Osteocyte (in vitro differentiated cells): ENCODE results near the gene CELF3. TPM values are rescaled to one million over a fixed set of nuclear protein-coding genes. Genes with fewer than 3 reads are reported as not detected.

Experiments
- DNase-seq: peaks from one replicate; pipeline ENCODE4 v3.0.0; 2021; ENCODE audit warnings: mixed read lengths; ENCODE audit not compliant: unreplicated experiment; ENCODE audit errors: extremely low spot score
- H3K27ac Mint-ChIP-seq: one replicate; pipeline ENCODE4 v1.8.0; 2021; ENCODE audit warnings: mild to moderate bottlenecking, mixed read lengths; ENCODE audit not compliant: unreplicated experiment
- H3K27me3 Mint-ChIP-seq: one replicate; pipeline ENCODE4 v1.8.0; 2021; ENCODE audit warnings: mixed read lengths; ENCODE audit not compliant: unreplicated experiment
- H3K36me3 Mint-ChIP-seq: one replicate; pipeline ENCODE4 v1.8.0; 2021; ENCODE audit warnings: mixed read lengths; ENCODE audit not compliant: unreplicated experiment
- H3K4me1 Mint-ChIP-seq: one replicate; pipeline ENCODE4 v1.8.0; 2021; ENCODE audit warnings: mixed read lengths; ENCODE audit not compliant: unreplicated experiment
- H3K4me3 Mint-ChIP-seq: one replicate; pipeline ENCODE4 v1.8.0; 2021; ENCODE audit warnings: mild to moderate bottlenecking, moderate library complexity, mixed read lengths; ENCODE audit not compliant: unreplicated experiment
- H3K9me3 Mint-ChIP-seq: one replicate; pipeline ENCODE4 v1.8.0; 2021; ENCODE audit warnings: mixed read lengths; ENCODE audit not compliant: unreplicated experiment
- CTCF ChIP-seq: fragments of 200-600 bp; sonication (generic); IDR thresholded peaks from 2 replicates; pipeline ENCODE4 v1.5.0; 2021; ENCODE audit warnings: antibody characterized with exemption, mild to moderate bottlenecking, moderate library complexity
- total RNA-seq: library from RNA; stranded (reverse); gene quantifications from 2 replicates; pipeline ENCODE4 v1.2.1, GENCODE V29; 2021

The CELF3 gene
- total RNA-seq, 1 donor from 2014 or later = not detected

GRCh38 chr1:151706464-151707415 is 9.9 kb downstream of the CELF3 start:
- no peaks in the 10 kb centered on the region for H3K4me1 Mint-ChIP-seq
- DNase-seq = no peak
- no peak for TF ChIP-seq CTCF
- no peaks in the 10 kb centered on the region for H3K36me3 Mint-ChIP-seq
- H3K4me3 Mint-ChIP-seq = no peak overlapping the region
- H3K27me3 Mint-ChIP-seq = no peaks in the 10 kb centered on the region
- H3K9me3 Mint-ChIP-seq = no peaks in the 10 kb centered on the region
- H3K27ac Mint-ChIP-seq = no peak overlapping the region

GRCh38 chr1:151705753-151706463 is 10.7 kb downstream of the CELF3 start:
- H3K27ac Mint-ChIP-seq = no peak overlapping the region

GRCh38 chr1:151705146-151705545 is 11.5 kb downstream of the CELF3 start:
- Mint-ChIP-seq H3K27me3 (no peaks in the 10 kb centered on the region), H3K4me3 (no peak overlapping the region), H3K27ac (no peak overlapping the region), H3K4me1 (no peaks in the 10 kb centered on the region), H3K9me3 (no peaks in the 10 kb centered on the region), H3K36me3 (peaks cover 9% of the 10 kb centered on the region)
- no peak for TF ChIP-seq CTCF
- no peak for DNase-seq

More at GRCh38 chr1:151705753-151706463, 10.7 kb downstream of the CELF3 start:
- no peak for TF ChIP-seq CTCF
- no peaks in the 10 kb centered on the region for H3K4me1 Mint-ChIP-seq
- H3K9me3 Mint-ChIP-seq = no peaks in the 10 kb centered on the region
- H3K36me3 Mint-ChIP-seq = peaks cover 2% of the 10 kb centered on the region
- H3K4me3 Mint-ChIP-seq = no peak overlapping the region
- DNase-seq = no peak
- H3K27me3 Mint-ChIP-seq = no peaks in the 10 kb centered on the region

GRCh38 chr1:151704246-151704645 is 12.4 kb downstream of the CELF3 start:
- H3K4me1 Mint-ChIP-seq = no peaks in the 10 kb centered on the region
- no peak for TF ChIP-seq CTCF
- H3K9me3 Mint-ChIP-seq = no peaks in the 10 kb centered on the region
- H3K27ac Mint-ChIP-seq = no peak overlapping the region
- DNase-seq = no peak
- H3K4me3 Mint-ChIP-seq = no peak overlapping the region
- H3K36me3 Mint-ChIP-seq = peaks cover 13% of the 10 kb centered on the region
- no peaks in the 10 kb centered on the region for H3K27me3 Mint-ChIP-seq

- no peak for DNase-seq
- H3K27ac Mint-ChIP-seq = no peak overlapping the region
- H3K27me3 Mint-ChIP-seq = no peaks in the 10 kb centered on the region
- H3K36me3 Mint-ChIP-seq = peaks cover 16% of the 10 kb centered on the region
- no peaks in the 10 kb centered on the region for H3K9me3 Mint-ChIP-seq
- no peaks in the 10 kb centered on the region for H3K4me1 Mint-ChIP-seq
- no peak overlapping the region for H3K4me3 Mint-ChIP-seq
- no peak for TF ChIP-seq CTCF
Measured at GRCh38 chr1:151703813-151704212, 12.8 kb downstream of the CELF3 start.
